GM18526 (cell line): ENCODE results near the gene FES.

Source experiments
- POLR2A ChIP-seq: IDR thresholded peaks from 3 replicates; pipeline ENCODE4 v1.6.1; 2011; ENCODE audit not compliant: insufficient read length; ENCODE audit errors: extremely low read depth

Gene FES

GRCh38 chr15:90918835-90919234 is 34.5 kb downstream of the FES start:
- TF ChIP-seq POLR2A = no peak

- TF ChIP-seq POLR2A = no peak
These were observed 37.6 kb downstream of the FES start for GRCh38 chr15:90921887-90922286.

GRCh38 chr15:90924375-90924774 is 40.1 kb downstream of the FES start:
- TF ChIP-seq POLR2A = no peak

GRCh38 chr15:90929246-90930019 is 45.1 kb downstream of the FES start:
- TF ChIP-seq POLR2A = no peak

- no peak for TF ChIP-seq POLR2A
These were observed 46.7 kb downstream of the FES start for GRCh38 chr15:90930861-90931574.

GRCh38 chr15:90931575-90931827 is 47.2 kb downstream of the FES start:
- no peak for TF ChIP-seq POLR2A

GRCh38 chr15:90931828-90932659 is 47.7 kb downstream of the FES start, which contains the start of gene HDDC3:
Gene HDDC3 (minus strand): TSS chr15:90932549. CDS start chr15:90932540, 9 bp downstream.
- TF ChIP-seq POLR2A = peak; percentile 81

GRCh38 chr15:90932660-90932991 is 48.3 kb downstream of the FES start:
- TF ChIP-seq POLR2A = no peak

- no peak for TF ChIP-seq POLR2A
These were observed 49.0 kb downstream of the FES start for GRCh38 chr15:90933301-90933700.

GRCh38 chr15:90934256-90934948 is 50.1 kb downstream of the FES start:
- no peak for TF ChIP-seq POLR2A

GRCh38 chr15:90934949-90935751 is 50.8 kb downstream of the FES start, which contains the start of gene UNC45A:
Gene UNC45A (plus strand): TSS chr15:90935285. CDS start chr15:90935325, 40 bp downstream.
- TF ChIP-seq POLR2A = peak; percentile 17

- TF ChIP-seq POLR2A = no peak
These were observed 52.5 kb downstream of the FES start for GRCh38 chr15:90936823-90937222.

- TF ChIP-seq POLR2A = no peak
These were observed 54.0 kb downstream of the FES start for GRCh38 chr15:90938261-90938660.

- TF ChIP-seq POLR2A = no peak
These were observed 55.5 kb downstream of the FES start for GRCh38 chr15:90939756-90940155.
